Caco-2 (cell line): Measurements from ENCODE around the gene FOCAD. TPM values are rescaled to one million over a fixed set of nuclear protein-coding genes. Genes with fewer than 3 reads are reported as not detected.
A peak's percentile ranks its signal among the peaks of the same experiment; 100 is the strongest.

Experiments used
- BruUV-seq: library from RNA; stranded (reverse); fragments of 400-500 nt; replicated peaks from 2 replicates; lab custom pipeline; 2021; lab: Mats Ljungman, UMichigan
- CTCF ChIA-PET: fragments of 300-600 bp; sonication (Branson Sonifier 250); formaldehyde crosslinking; loops from one replicate; lab custom pipeline; 2022; ENCODE audit warnings: antibody characterized with exemption; lab: Charles Lee
- POLR2A ChIA-PET: fragments of 300-600 bp; sonication (Branson Sonifier 250); formaldehyde crosslinking; loops from one replicate; lab custom pipeline; 2022; ENCODE audit warnings: antibody characterized with exemption; lab: Charles Lee
- DNase-seq, 2 experiments: peaks; one replicate each; pipeline versions ENCODE4 v3.0.0 to v3.0.0-alpha.2; 2020 to 2022
- H3K27me3 ChIP-seq: replicated peaks from 2 replicates; pipeline ENCODE4 v1.6.0; 2011; ENCODE audit warnings: low read length; ENCODE audit not compliant: control insufficient read depth, insufficient read depth
- H3K36me3 ChIP-seq: 2 replicates; pipeline ENCODE4 v1.5.1; 2011; ENCODE audit warnings: low read length; ENCODE audit not compliant: control insufficient read depth, insufficient read depth
- H3K4me1 ChIP-seq: fragments of 250-450 bp; sonication (Bioruptor Pico); 2 replicates; pipeline ENCODE4 v1.5.1; 2020; ENCODE audit warnings: mild to moderate bottlenecking
- H3K4me3 ChIP-seq: 2 replicates; pipeline ENCODE4 v1.5.1; 2011; ENCODE audit warnings: low read depth, mild to moderate bottlenecking, control low read depth, low read length
- H3K9me3 ChIP-seq: fragments of 250-450 bp; sonication (Bioruptor Pico); 2 replicates; pipeline ENCODE4 v1.5.1; 2020; ENCODE audit warnings: mild to moderate bottlenecking, moderate library complexity
- H3K27ac Mint-ChIP-seq: one replicate; pipeline ENCODE4 v1.8.0; 2022; ENCODE audit warnings: mixed read lengths; ENCODE audit not compliant: unreplicated experiment
- H3K27me3 Mint-ChIP-seq: one replicate; pipeline ENCODE4 v1.8.0; 2022; ENCODE audit warnings: mixed read lengths; ENCODE audit not compliant: insufficient read depth, unreplicated experiment
- H3K36me3 Mint-ChIP-seq: one replicate; pipeline ENCODE4 v1.8.0; 2022; ENCODE audit warnings: mild to moderate bottlenecking, mixed read lengths; ENCODE audit not compliant: insufficient read depth, unreplicated experiment
- H3K4me1 Mint-ChIP-seq: one replicate; pipeline ENCODE4 v1.8.0; 2022; ENCODE audit warnings: low read depth, mixed read lengths; ENCODE audit not compliant: unreplicated experiment
- H3K4me3 Mint-ChIP-seq: one replicate; pipeline ENCODE4 v1.8.0; 2022; ENCODE audit warnings: mild to moderate bottlenecking, moderate library complexity, mixed read lengths; ENCODE audit not compliant: unreplicated experiment
- H3K9me3 Mint-ChIP-seq: one replicate; pipeline ENCODE4 v1.8.0; 2022; ENCODE audit warnings: mixed read lengths; ENCODE audit not compliant: unreplicated experiment
- intact Hi-C: fragments of 100-400 bp; cut with micrococcal nuclease; formaldehyde crosslinking; loops from one replicate; pipeline ENCODE4 v1.10.0; 2022; ENCODE audit not compliant: unreplicated experiment
- total RNA-seq: library from RNA; stranded (reverse); gene quantifications from 2 replicates; pipeline ENCODE4 v1.2.3, GENCODE V29; 2022
- TF ChIP-seq, protein P1 (sequence below), 2 experiments: fragments of 200-600 bp in 1 of 2; IDR thresholded peaks; 1 replicate in 1 of 2; 2 replicates in 1 of 2; pipeline versions ENCODE4 v1.5.1 to v1.8.0; 2011 to 2022; ENCODE audit warnings: antibody characterized with exemption in 1 of 2, control low read depth in 1 of 2, inconsistent platforms in 1 of 2, low read depth in 1 of 2, low read length in 1 of 2, mild to moderate bottlenecking in 1 of 2, moderate library complexity in 1 of 2; ENCODE audit not compliant: insufficient read depth in 1 of 2, severe bottlenecking in 1 of 2, unreplicated experiment in 1 of 2

The FOCAD gene
- total RNA-seq, 1 experiment from 2014 or later, result 20.4 TPM

GRCh38 chr9:20771729-20772128, 87.7 kb downstream of the FOCAD start:
- Mint-ChIP-seq H3K4me1 (no peaks in the 10 kb centered on the region), H3K27me3 (no peaks in the 10 kb centered on the region), H3K36me3 (peaks cover 4% of the 10 kb centered on the region), H3K9me3 (no peaks in the 10 kb centered on the region), H3K4me3 (no peak overlapping the region), H3K27ac (no peak overlapping the region)
- no peak for DNase-seq
- H3K27me3 ChIP-seq, result no peaks in the 10 kb centered on the region
- BruUV-seq, result no TSS peak
- ChIA-PET CTCF (no interaction called here), POLR2A (no interaction called here)
- no peaks in the 10 kb centered on the region for H3K36me3 ChIP-seq
- no peak overlapping the region for H3K4me3 ChIP-seq
- H3K4me1 ChIP-seq, result no peaks in the 10 kb centered on the region
- TF ChIP-seq, protein P1, sequence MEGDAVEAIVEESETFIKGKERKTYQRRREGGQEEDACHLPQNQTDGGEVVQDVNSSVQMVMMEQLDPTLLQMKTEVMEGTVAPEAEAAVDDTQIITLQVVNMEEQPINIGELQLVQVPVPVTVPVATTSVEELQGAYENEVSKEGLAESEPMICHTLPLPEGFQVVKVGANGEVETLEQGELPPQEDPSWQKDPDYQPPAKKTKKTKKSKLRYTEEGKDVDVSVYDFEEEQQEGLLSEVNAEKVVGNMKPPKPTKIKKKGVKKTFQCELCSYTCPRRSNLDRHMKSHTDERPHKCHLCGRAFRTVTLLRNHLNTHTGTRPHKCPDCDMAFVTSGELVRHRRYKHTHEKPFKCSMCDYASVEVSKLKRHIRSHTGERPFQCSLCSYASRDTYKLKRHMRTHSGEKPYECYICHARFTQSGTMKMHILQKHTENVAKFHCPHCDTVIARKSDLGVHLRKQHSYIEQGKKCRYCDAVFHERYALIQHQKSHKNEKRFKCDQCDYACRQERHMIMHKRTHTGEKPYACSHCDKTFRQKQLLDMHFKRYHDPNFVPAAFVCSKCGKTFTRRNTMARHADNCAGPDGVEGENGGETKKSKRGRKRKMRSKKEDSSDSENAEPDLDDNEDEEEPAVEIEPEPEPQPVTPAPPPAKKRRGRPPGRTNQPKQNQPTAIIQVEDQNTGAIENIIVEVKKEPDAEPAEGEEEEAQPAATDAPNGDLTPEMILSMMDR (IDR thresholded peaks at IDR 0.05; ENCODE audit: insufficient read depth in 1 of 2, low read depth in 1 of 2, low read length in 1 of 2, severe bottlenecking in 1 of 2, unreplicated experiment in 1 of 2), result no peak
- intact Hi-C loops, result no loop called here
- no peaks in the 10 kb centered on the region for H3K9me3 ChIP-seq

DNA sequence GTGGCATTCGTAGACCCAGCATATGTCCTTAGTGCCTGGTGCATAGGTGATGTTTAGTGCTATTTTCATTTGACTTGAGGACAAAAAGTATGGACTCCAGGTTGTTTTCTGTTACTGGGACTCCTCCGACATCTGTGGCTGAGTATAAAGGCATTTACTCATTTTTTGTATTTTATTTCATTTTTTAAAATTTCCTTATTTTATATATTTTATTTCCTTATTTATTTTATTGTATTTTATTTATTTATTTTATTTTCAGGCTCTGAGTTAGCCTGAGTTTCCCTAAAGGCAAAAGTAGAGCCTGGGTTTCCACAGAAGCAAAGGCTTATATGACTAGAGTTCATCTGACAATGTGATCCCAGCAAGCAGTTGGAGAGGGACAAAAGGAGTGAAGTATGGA, 91.6 kb downstream of the FOCAD start:
- TF ChIP-seq, protein P1 (IDR thresholded peaks at IDR 0.05; ENCODE audit: insufficient read depth in 1 of 2, low read depth in 1 of 2, low read length in 1 of 2, severe bottlenecking in 1 of 2, unreplicated experiment in 1 of 2), result no peak
- H3K4me1 Mint-ChIP-seq, result no peaks in the 10 kb centered on the region
- no peaks in the 10 kb centered on the region for H3K27me3 Mint-ChIP-seq
- Histone ChIP-seq H3K36me3 (no peaks in the 10 kb centered on the region), H3K4me1 (peaks cover 4% of the 10 kb centered on the region; the same call in 1 of the 2 replicates), H3K4me3 (no peak overlapping the region), H3K9me3 (no peaks in the 10 kb centered on the region), H3K27me3 (no peaks in the 10 kb centered on the region)
- peaks cover 4% of the 10 kb centered on the region for H3K36me3 Mint-ChIP-seq
- ChIA-PET POLR2A (no interaction called here), CTCF (no interaction called here)
- no TSS peak for BruUV-seq
- H3K27ac Mint-ChIP-seq, result no peak overlapping the region
- no peak for DNase-seq
- no peak overlapping the region for H3K4me3 Mint-ChIP-seq
- intact Hi-C loops, result no loop called here
- H3K9me3 Mint-ChIP-seq, result no peaks in the 10 kb centered on the region

DNA sequence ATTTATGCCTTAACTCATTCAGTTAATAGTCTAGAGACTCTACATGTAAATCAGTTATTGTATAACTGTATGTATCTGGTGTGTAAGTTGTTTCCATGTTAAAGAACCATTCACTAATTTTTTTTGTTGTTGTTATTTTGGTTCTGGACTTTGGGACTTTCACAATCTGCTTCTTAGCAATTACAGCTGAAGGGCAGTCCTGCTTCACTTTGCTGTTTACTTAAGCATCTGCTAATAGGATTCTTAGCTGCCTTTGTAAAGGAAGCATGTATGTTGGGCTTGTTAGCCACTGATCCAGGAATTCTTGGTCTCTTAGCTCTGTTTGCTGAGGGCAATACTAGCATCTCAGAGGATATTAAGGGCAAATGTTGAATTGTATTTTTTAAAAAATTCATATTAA, 97.0 kb downstream of the FOCAD start:
- intact Hi-C loops, result loop anchor here (5.0 to 10.0 kb wide), 2 partner anchors 159 to 426 kb away; partner anchors contain the start of gene MLLT3
- H3K9me3 Mint-ChIP-seq, result no peaks in the 10 kb centered on the region
- peaks cover 13% of the 10 kb centered on the region; the same call in 1 of the 2 replicates for H3K4me1 ChIP-seq
- no peaks in the 10 kb centered on the region for H3K9me3 ChIP-seq
- no peak overlapping the region for H3K4me3 ChIP-seq
- DNase-seq, result peak in 1 of 2 experiments; percentile 18
- no peak overlapping the region for H3K27ac Mint-ChIP-seq
- ChIA-PET CTCF (no interaction called here), POLR2A (no interaction called here)
- no peaks in the 10 kb centered on the region for H3K36me3 ChIP-seq
- no peaks in the 10 kb centered on the region for H3K27me3 ChIP-seq
- no peaks in the 10 kb centered on the region for H3K36me3 Mint-ChIP-seq
- TF ChIP-seq, protein P1 (IDR thresholded peaks at IDR 0.05; ENCODE audit: insufficient read depth in 1 of 2, low read depth in 1 of 2, low read length in 1 of 2, severe bottlenecking in 1 of 2, unreplicated experiment in 1 of 2), result no peak
- H3K27me3 Mint-ChIP-seq, result no peaks in the 10 kb centered on the region
- BruUV-seq, result no TSS peak
- peaks cover 12% of the 10 kb centered on the region for H3K4me1 Mint-ChIP-seq
- H3K4me3 Mint-ChIP-seq, result no peak overlapping the region
